HCT116 (cell line): ENCODE data around the gene YIPF1. TPM values are rescaled to one million over a fixed set of nuclear protein-coding genes. Genes with fewer than 3 reads are reported as not detected.

Experiments used
- ATAC-seq: fragments of 200-7000 bp; cut with Tn5 transposase; 2 replicates; pipeline ENCODE4 v1.9.1; 2020; ENCODE audit warnings: mild to moderate bottlenecking, moderate library complexity
- BruUV-seq: library from RNA; stranded (reverse); fragments of 400-500 nt; replicated peaks from 2 replicates; lab custom pipeline; 2021; lab: Mats Ljungman, UMichigan
- CTCF ChIA-PET: fragments of 300-600 bp; sonication (Branson Sonifier 250); formaldehyde crosslinking; loops from one replicate; lab custom pipeline; 2021; ENCODE audit warnings: antibody characterized with exemption; lab: Charles Lee
- POLR2A ChIA-PET: fragments of 300-600, 350-600 bp; sonication (Branson Sonifier 250); formaldehyde crosslinking; loops from one replicate; lab custom pipeline; 2021; ENCODE audit warnings: antibody characterized with exemption; lab: Charles Lee
- RAD21 ChIA-PET, 2 experiments: fragments of 300-600 bp; sonication (Branson Sonifier 250); formaldehyde crosslinking; loops; one replicate each; lab custom pipeline; 2023; ENCODE audit warnings: low total read pairs in 2 of 2; ENCODE audit not compliant: uncharacterized antibody in 2 of 2, unreplicated experiment in 2 of 2, low non-redundant PET in 1 of 2; lab: Charles Lee
- DNase-seq: peaks from one replicate; pipeline ENCODE4 v3.0.0-alpha.2; 2010; ENCODE audit warnings: low read depth, low spot score
- H2AFZ ChIP-seq: fragments of 200-600 bp; shearing (Covaris generic), sonication (generic); 2 replicates; pipeline ENCODE4 v1.6.1; 2017; ENCODE audit warnings: low read depth, mixed run types, mixed read lengths, antibody characterized with exemption, low read length; ENCODE audit not compliant: poor library complexity, severe bottlenecking
- H3K27ac ChIP-seq: 2 replicates; pipeline ENCODE4 v1.5.1; 2012; ENCODE audit warnings: low read depth, low read length
- H3K27me3 ChIP-seq: fragments of 200-600 bp; sonication (generic); 2 replicates; pipeline ENCODE4 v1.6.1; 2016; ENCODE audit warnings: mixed run types, low read length, mixed read lengths; ENCODE audit not compliant: insufficient read depth
- H3K36me3 ChIP-seq, 2 experiments: fragments of 200-500 bp in 1 of 2; fragments of 200-600 bp in 1 of 2; sonication (Bioruptor generic) in 1 of 2; sonication (generic) in 1 of 2; 2 replicates each; pipeline versions ENCODE4 v1.5.1 to v1.6.1; 2014 to 2016; ENCODE audit warnings: low read length in 2 of 2, inconsistent platforms in 1 of 2, mixed read lengths in 1 of 2, mixed run types in 1 of 2; ENCODE audit not compliant: insufficient read depth in 2 of 2, control insufficient read depth in 1 of 2
- H3K4me1 ChIP-seq, 2 experiments: fragments of 200-600 bp in 1 of 2; sonication (generic) in 1 of 2; 2 replicates each; pipeline versions ENCODE4 v1.5.1 to v1.6.1; 2012 to 2017; ENCODE audit warnings: low read length in 2 of 2, inconsistent platforms in 1 of 2, mild to moderate bottlenecking in 1 of 2, mixed read lengths in 1 of 2, mixed run types in 1 of 2, moderate library complexity in 1 of 2; ENCODE audit not compliant: insufficient read depth in 2 of 2, control insufficient read depth in 1 of 2
- H3K4me2 ChIP-seq: fragments of 200-600 bp; sonication (generic); 2 replicates; pipeline ENCODE4 v1.6.1; 2017; ENCODE audit warnings: mixed run types, low read length, mixed read lengths
- H3K4me3 ChIP-seq, 2 experiments: fragments of 200-600 bp in 1 of 2; sonication (generic) in 1 of 2; replicated peaks in 1 of 2; 2 replicates each; pipeline ENCODE4 v1.5.1; 2011 to 2016; ENCODE audit warnings: low read length in 2 of 2, control low read depth in 1 of 2, low read depth in 1 of 2, mild to moderate bottlenecking in 1 of 2, mixed read lengths in 1 of 2, mixed run types in 1 of 2
- H3K79me2 ChIP-seq: fragments of 200-600 bp; sonication (generic); 2 replicates; pipeline ENCODE4 v1.6.1; 2017; ENCODE audit warnings: mild to moderate bottlenecking, mixed run types, low read length, moderate library complexity, mixed read lengths; ENCODE audit not compliant: insufficient read depth
- H3K9ac ChIP-seq: fragments of 200-600 bp; sonication (generic); 2 replicates; pipeline ENCODE4 v1.6.1; 2016; ENCODE audit warnings: low read length, mixed read lengths
- H3K9me2 ChIP-seq: fragments of 200-600 bp; sonication (generic), shearing (Covaris generic); 2 replicates; pipeline ENCODE4 v1.6.1; 2017; ENCODE audit warnings: mixed run types, mild to moderate bottlenecking, moderate library complexity; ENCODE audit not compliant: insufficient read depth
- H3K9me3 ChIP-seq, 2 experiments: fragments of 200-500 bp in 1 of 2; fragments of 200-600 bp in 1 of 2; sonication (Bioruptor generic) in 1 of 2; sonication (generic) in 1 of 2; 2 replicates each; pipeline ENCODE4 v1.6.1; 2014 to 2017; ENCODE audit warnings: low read length in 2 of 2, mixed read lengths in 2 of 2, inconsistent platforms in 1 of 2, low read depth in 1 of 2, mild to moderate bottlenecking in 1 of 2, mixed run types in 1 of 2, moderate library complexity in 1 of 2; ENCODE audit not compliant: control insufficient read depth in 1 of 2, insufficient read depth in 1 of 2
- H4K20me1 ChIP-seq: fragments of 200-600 bp; sonication (generic), shearing (Covaris generic); 2 replicates; pipeline ENCODE4 v1.6.1; 2017; ENCODE audit warnings: mixed run types, mild to moderate bottlenecking, moderate library complexity; ENCODE audit not compliant: insufficient read depth
- CEBPB ChIP-seq: IDR thresholded peaks from 2 replicates; pipeline ENCODE4 v1.6.1; 2012; ENCODE audit warnings: low read depth
- ELF1 ChIP-seq: IDR thresholded peaks from 2 replicates; pipeline ENCODE4 v1.6.1; 2012; ENCODE audit warnings: low read depth, borderline replicate concordance
- EZH2phosphoT487 ChIP-seq: fragments of 200-600 bp; IDR thresholded peaks from 2 replicates; pipeline ENCODE4 v1.6.1; 2018; ENCODE audit warnings: antibody characterized with exemption, borderline replicate concordance
- RAD21 ChIP-seq: IDR thresholded peaks from 2 replicates; pipeline ENCODE4 v1.6.1; 2012; ENCODE audit warnings: low read depth, mild to moderate bottlenecking
- SP1 ChIP-seq: IDR thresholded peaks from 2 replicates; pipeline ENCODE4 v1.6.1; 2012; ENCODE audit warnings: low read depth
- SRF ChIP-seq: IDR thresholded peaks from 2 replicates; pipeline ENCODE4 v1.6.1; 2012; ENCODE audit warnings: low read depth
- YY1 ChIP-seq: IDR thresholded peaks from 2 replicates; pipeline ENCODE4 v1.6.1; 2011; ENCODE audit warnings: low read length, low read depth, moderate library complexity, mild to moderate bottlenecking; ENCODE audit not compliant: insufficient replicate concordance; ENCODE audit errors: extremely low read depth
- intact Hi-C: fragments of 100-400 bp; cut with micrococcal nuclease; formaldehyde crosslinking; loops from 2 replicates; pipeline ENCODE4 v1.10.0; 2022
- total RNA-seq: library from RNA; stranded (reverse); gene quantifications from one replicate; pipeline ENCODE4 v1.2.1, GENCODE V29; 2021; ENCODE audit not compliant: unreplicated experiment
- TF ChIP-seq, protein P1 (sequence below), 3 experiments: fragments of 200-600 bp in 1 of 3; sonication (generic) in 1 of 3; IDR thresholded peaks in 2 of 3; conservative IDR thresholded peaks in 1 of 3; 2 replicates each; pipeline ENCODE4 v1.5.1; 2012 to 2017; ENCODE audit warnings: low read depth in 2 of 3, low read length in 2 of 3, antibody characterized with exemption in 1 of 3, borderline replicate concordance in 1 of 3, control low read depth in 1 of 3, mild to moderate bottlenecking in 1 of 3, mixed read lengths in 1 of 3, mixed run types in 1 of 3, moderate library complexity in 1 of 3; ENCODE audit not compliant: insufficient read depth in 1 of 3
- TF ChIP-seq, protein P2 (sequence below): IDR thresholded peaks from 2 replicates; pipeline ENCODE4 v1.6.1; 2012; ENCODE audit warnings: low read depth

YIPF1 gene
- total RNA-seq, 1 experiment from 2014 or later = 16.4 TPM

DNA sequence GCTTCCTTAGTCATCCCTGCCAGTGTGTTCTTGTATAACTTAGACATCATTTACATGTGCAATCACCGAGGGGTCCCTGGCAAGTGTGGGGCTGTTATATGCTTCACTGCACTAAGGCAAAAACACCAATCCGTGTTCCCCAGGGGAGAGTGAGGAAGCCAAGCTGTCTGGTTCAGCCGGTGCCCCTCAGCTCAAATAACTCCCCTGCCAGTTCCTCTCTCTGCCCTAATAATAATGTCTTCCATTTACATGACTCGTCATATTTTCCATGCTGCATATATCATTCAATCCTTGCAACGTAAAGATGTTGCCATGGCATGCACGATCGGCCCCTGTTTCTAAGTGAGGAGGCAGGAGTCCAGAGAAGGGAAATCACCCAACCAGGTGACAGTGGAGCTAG is 27.1 kb downstream of the YIPF1 start:
- no peaks in the 10 kb centered on the region for H3K4me1 ChIP-seq
- intact Hi-C loops = loop anchor here (5.0 kb wide), 1 partner anchor 545 kb away; the partner anchor contains the start of gene SSBP3
- CTCF ChIA-PET = interaction anchor here (5.6 kb wide), 1 partner anchor 97 kb away, joined by 63 read pairs; no protein-coding TSS in a partner anchor
- H2AFZ ChIP-seq = no peak overlapping the region
- no peak for TF ChIP-seq RAD21
- TF ChIP-seq, protein P1, sequence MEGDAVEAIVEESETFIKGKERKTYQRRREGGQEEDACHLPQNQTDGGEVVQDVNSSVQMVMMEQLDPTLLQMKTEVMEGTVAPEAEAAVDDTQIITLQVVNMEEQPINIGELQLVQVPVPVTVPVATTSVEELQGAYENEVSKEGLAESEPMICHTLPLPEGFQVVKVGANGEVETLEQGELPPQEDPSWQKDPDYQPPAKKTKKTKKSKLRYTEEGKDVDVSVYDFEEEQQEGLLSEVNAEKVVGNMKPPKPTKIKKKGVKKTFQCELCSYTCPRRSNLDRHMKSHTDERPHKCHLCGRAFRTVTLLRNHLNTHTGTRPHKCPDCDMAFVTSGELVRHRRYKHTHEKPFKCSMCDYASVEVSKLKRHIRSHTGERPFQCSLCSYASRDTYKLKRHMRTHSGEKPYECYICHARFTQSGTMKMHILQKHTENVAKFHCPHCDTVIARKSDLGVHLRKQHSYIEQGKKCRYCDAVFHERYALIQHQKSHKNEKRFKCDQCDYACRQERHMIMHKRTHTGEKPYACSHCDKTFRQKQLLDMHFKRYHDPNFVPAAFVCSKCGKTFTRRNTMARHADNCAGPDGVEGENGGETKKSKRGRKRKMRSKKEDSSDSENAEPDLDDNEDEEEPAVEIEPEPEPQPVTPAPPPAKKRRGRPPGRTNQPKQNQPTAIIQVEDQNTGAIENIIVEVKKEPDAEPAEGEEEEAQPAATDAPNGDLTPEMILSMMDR (IDR thresholded peaks at IDR 0.05 in 2 of 3, conservative IDR thresholded peaks at IDR 0.05 in 1 of 3; ENCODE audit: borderline replicate concordance in 1 of 3, insufficient read depth in 1 of 3, low read depth in 2 of 3, low read length in 2 of 3) = no peak
- TF ChIP-seq, all 23 proteins: peak for 0
- RAD21 ChIA-PET = no interaction called here
- Histone ChIP-seq H3K79me2 (no peaks in the 10 kb centered on the region), H3K9ac (no peak overlapping the region), H3K36me3 (peaks cover 6% of the 10 kb centered on the region in 2 experiments; a peak in 1 of 4 replicates), H3K4me3 (no peak overlapping the region), H3K9me2 (no peaks in the 10 kb centered on the region), H3K9me3 (no peaks in the 10 kb centered on the region), H4K20me1 (no peaks in the 10 kb centered on the region), H3K27me3 (no peaks in the 10 kb centered on the region), H3K4me2 (no peak overlapping the region), H3K27ac (no peak overlapping the region)
- no peak for ATAC-seq
- POLR2A ChIA-PET = no interaction called here
- BruUV-seq = no TSS peak
- DNase-seq = no peak

DNA sequence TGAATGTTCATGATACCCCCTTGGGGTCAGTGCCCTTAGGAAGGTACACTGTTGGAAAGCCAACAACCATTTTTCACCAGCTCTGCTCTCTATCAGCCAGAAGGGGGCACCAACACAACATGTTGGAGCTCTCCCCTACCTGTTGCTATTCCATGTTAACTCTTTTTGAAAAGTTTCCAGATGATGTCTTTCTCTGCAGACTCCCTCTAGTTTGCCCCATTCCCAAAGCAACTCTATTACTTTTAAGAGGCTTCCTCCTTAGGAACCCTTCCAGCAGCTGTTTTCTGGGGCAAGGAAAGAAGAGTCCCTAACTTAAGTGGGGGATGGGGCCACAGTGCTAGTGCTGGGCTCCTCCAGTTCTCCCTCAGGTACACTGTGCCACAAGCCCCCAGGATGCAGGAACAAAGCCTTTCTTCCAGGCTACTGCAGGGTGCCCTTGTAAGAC is 28.6 kb downstream of the YIPF1 start:
- H2AFZ ChIP-seq = no peak overlapping the region
- H3K9ac ChIP-seq = no peak overlapping the region
- ATAC-seq (peak; percentile 97), DNase-seq (peak; percentile 32)
- no peaks in the 10 kb centered on the region for H3K4me1 ChIP-seq
- no peak overlapping the region for H3K4me2 ChIP-seq
- no peak overlapping the region for H3K4me3 ChIP-seq
- H3K27ac ChIP-seq = no peak overlapping the region
- H3K27me3 ChIP-seq = no peaks in the 10 kb centered on the region
- H3K79me2 ChIP-seq = no peaks in the 10 kb centered on the region
- no peaks in the 10 kb centered on the region for H3K9me2 ChIP-seq
- intact Hi-C loops = loop anchor here (1.0 to 5.0 kb wide), 3 partner anchors 98 to 546 kb away; partner anchors contain the start of genes SSBP3, TCEANC2 and TMEM59
- RAD21 ChIA-PET = interaction anchor here (0.9 to 1.4 kb wide), 6 partner anchors 85 to 628 kb away, joined by 3 to 8 read pairs (median 6); partner anchors contain the start of genes IFT25 (in 1 of the 2) and LRRC42 (in 1 of the 2)
- CTCF ChIA-PET = interaction anchor here (0.6 to 5.6 kb wide), 23 partner anchors 8 to 949 kb away, joined by 3 to 63 read pairs (median 4); partner anchors contain the start of genes CYB5RL, IFT25, LRRC42 and MRPL37
- H4K20me1 ChIP-seq = no peaks in the 10 kb centered on the region
- H3K9me3 ChIP-seq = no peaks in the 10 kb centered on the region
- BruUV-seq = no TSS peak
- POLR2A ChIA-PET = interaction anchor here (1.0 to 1.4 kb wide), 2 partner anchors 10 to 85 kb away, joined by 3 read pairs; partner anchors contain the start of gene IFT25
- peaks cover 0 to 3% of the 10 kb centered on the region in 2 experiments; a peak in 1 of 4 replicates for H3K36me3 ChIP-seq
- TF ChIP-seq, protein P2, sequence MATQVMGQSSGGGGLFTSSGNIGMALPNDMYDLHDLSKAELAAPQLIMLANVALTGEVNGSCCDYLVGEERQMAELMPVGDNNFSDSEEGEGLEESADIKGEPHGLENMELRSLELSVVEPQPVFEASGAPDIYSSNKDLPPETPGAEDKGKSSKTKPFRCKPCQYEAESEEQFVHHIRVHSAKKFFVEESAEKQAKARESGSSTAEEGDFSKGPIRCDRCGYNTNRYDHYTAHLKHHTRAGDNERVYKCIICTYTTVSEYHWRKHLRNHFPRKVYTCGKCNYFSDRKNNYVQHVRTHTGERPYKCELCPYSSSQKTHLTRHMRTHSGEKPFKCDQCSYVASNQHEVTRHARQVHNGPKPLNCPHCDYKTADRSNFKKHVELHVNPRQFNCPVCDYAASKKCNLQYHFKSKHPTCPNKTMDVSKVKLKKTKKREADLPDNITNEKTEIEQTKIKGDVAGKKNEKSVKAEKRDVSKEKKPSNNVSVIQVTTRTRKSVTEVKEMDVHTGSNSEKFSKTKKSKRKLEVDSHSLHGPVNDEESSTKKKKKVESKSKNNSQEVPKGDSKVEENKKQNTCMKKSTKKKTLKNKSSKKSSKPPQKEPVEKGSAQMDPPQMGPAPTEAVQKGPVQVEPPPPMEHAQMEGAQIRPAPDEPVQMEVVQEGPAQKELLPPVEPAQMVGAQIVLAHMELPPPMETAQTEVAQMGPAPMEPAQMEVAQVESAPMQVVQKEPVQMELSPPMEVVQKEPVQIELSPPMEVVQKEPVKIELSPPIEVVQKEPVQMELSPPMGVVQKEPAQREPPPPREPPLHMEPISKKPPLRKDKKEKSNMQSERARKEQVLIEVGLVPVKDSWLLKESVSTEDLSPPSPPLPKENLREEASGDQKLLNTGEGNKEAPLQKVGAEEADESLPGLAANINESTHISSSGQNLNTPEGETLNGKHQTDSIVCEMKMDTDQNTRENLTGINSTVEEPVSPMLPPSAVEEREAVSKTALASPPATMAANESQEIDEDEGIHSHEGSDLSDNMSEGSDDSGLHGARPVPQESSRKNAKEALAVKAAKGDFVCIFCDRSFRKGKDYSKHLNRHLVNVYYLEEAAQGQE = no peak
- TF ChIP-seq SP1 (no peak), SRF (no peak), EZH2phosphoT487 (no peak), CEBPB (no peak), ELF1 (no peak), YY1 (no peak)
- TF ChIP-seq, protein P1 (IDR thresholded peaks at IDR 0.05 in 2 of 3, conservative IDR thresholded peaks at IDR 0.05 in 1 of 3; ENCODE audit: borderline replicate concordance in 1 of 3, insufficient read depth in 1 of 3, low read depth in 2 of 3, low read length in 2 of 3) = peak; percentile 75 to 91 (median 84)
